ENCODE data around the gene RALGPS1.

The RALGPS1 gene

DNA sequence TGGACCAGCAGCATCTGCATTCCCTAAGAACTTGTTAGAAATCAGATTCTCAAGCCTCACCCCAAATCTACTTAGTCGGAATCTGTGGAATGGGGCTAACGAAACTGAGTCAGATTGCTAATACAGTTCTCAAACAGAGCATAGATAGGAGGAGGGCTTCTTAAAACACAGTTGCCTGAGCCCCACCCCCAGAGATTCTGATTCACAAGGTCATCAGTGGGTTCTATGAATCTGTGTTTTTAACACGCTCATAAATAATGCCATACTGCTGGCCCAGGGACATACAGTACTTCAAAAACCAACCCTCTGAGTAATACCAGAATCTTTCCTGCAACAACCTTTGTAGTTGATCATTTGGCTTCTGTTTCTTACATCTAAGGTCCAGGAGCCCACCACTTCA lies 317.1 kb downstream of the RALGPS1 start:
- DNase-seq: no peak

DNA sequence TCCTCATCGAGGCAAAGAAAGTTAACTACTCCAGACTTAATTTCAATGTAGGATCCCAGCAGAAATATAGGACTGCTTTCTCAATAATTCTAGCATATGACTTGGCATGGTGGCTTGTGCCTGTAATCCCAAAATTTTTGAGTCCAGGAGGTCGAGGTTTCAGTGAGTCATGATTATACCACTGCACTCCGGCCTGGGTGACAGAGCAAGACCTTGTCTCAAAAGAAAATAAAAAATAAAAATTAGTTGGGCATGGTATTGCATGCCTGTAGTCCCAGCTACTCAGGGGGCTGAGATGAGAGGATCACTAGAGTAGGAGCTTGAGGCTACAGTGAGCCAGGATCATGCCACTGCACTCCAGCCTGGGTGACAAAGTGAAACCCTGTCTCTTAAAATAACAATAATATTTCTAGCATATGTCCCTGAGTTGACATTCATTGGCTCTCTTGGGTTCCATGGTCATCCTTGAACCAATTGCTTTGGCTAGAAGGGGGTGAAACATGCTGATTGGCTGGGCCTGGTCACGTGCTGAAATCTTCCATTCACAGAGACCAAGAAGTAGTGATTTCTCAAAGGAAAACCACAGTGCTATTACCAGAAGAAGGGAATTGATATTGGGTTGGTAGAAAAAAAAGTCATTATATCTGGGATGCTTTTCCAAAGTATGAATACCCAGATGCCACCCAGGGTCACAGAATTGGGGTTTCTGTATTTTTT lies 318.4 kb downstream of the RALGPS1 start:
- DNase-seq: no peak

DNA sequence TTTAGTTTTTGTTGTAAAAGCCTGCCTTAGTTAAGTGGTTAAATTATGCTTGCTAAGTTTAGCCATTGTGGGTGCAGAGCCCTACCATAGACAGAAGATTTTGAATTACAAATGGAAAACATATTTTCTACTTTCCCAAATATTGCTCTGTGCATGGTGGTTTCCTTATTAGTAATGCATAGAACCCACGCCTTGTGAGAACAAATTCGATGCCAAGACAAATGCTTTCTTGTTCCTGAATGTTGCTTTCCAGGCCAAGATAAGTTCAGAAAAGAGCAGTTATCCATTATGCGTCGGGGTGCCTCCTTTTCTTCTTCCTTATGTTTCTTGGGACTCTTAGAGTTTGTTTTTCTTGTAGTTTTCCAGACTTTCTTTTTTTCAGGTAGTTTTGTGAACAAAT lies 319.0 kb downstream of the RALGPS1 start:
- DNase-seq: no peak

DNA sequence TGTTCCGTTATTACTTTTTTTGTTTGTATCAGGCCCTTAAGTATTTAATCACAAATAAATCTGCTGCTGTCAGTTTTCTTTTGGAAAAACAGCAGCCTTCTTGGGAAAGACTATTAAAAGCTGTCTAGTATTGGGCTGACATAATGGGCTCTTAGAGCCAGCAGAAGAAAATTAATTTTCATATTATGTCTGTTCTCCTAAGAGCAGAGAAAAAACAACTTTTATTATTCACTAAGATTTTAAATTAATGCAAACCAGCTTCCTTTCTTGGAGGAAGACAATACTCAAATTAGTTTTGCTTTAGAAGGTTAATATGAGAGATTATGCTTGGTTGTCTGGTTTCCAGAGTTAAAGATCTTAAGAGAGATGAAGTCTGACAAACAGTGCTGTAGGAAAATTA lies 319.4 kb downstream of the RALGPS1 start:
- no peak for DNase-seq

DNA sequence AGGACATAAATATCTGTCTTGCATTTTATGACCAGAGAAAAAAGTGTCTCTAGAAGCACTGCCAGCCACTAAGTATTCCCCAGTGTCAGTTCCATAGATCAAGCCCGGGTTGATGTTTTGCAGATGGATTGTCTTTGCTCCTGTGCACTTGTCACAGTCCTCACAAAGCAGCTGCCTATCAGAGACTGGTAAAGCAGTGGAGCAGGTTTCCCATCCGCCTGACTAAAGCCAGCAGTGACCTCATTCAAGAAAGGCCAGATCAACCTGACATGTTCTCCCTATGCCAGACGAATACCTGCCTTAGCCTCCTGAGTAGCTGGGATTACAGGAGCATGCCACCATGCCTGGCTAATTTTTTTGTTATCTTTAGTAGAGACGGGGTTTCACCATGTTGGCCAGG lies 323.2 kb downstream of the RALGPS1 start:
- DNase-seq: no peak

DNA sequence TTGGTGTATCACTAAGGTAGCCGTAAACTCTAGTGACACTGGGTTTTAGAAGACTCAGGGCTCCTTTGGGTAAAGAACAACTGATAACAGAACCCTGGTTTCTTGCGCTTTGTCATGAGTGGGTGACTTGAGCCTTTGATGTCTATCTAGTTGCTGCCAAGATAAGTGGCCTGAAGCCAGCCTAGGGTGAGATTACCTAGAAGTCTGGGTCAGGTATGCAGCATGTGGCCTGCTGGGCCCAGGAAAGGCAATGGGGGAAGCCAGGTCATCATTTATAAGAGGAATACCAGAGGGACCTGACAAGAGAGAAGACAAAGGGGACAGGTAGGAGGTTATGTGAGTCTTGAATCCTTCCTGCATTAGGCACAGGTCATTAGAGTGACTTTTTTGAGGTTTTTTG lies 326.8 kb downstream of the RALGPS1 start:
- DNase-seq: no peak

DNA sequence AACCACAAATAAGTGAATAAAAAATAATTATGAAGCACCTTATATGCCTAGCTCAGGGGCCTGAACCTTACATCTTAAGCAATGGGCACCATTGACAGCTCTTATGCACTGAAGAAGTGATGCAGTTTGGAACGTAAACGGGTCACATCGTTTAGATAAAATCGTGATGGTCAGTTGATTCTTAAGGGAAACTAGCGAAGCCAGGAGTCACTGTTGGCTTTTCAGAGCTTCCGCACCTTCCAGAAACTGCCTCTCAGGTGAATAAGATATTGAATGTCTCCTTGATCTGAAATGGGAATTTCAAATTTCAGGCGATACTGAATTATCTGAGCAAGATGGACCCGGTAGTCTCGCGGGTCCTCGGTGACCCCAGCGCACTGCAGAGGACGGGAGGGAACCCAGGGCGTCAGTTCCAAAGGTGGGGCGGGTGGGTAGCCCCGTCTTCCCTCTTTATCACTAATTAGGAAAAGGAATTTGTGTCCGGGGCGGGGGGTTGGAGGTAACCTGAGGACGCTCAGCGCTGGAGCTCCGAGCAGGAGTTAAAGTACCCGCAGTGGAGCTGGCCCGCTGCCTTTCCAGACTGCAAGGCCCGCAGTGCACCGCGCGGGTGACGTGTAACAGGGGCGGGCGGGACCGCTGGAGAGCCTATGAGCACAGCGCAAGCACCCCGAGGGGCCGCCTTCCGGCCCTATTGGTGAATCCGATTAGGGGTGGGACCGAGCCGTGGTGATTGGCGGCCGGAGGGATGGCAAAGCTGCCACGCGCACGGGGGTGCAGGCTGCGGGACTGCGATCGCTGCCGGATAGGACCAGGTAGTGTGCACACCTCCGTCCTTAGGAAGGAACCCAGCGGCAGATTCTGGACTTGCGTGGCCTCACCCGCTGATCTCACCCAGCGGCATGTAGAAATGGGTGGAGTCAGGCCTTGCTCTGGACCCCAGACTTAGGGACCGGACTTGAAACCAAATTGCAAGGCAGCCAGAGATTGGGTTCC lies 330.3 kb downstream of the RALGPS1 start:
- DNase-seq: peak; percentile 94

DNA sequence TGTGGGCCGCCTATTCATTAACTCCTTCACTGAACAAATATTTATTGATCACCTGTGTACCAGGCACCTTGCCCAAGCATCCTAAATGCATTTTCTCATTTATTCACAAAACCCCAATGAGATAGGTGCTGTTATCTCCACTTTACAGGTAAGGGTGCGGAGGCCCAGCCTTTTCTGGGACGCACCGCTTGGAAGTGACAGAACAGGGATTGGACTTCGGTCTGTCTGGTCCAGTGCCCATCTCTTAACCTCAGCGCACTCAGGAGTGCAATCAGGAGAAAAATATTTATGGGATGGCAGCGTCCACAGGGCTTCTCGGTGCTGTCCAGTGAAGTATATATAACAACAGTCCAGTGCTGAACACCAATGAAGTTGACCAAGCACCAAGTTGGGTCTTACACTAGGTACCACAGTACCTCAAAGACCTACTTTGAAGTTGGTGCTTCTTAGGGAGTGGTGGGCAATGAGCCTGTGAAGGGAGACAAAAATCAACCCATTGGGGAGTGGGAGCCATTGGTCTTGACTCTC lies 331.1 kb downstream of the RALGPS1 start:
- no peak for DNase-seq

DNA sequence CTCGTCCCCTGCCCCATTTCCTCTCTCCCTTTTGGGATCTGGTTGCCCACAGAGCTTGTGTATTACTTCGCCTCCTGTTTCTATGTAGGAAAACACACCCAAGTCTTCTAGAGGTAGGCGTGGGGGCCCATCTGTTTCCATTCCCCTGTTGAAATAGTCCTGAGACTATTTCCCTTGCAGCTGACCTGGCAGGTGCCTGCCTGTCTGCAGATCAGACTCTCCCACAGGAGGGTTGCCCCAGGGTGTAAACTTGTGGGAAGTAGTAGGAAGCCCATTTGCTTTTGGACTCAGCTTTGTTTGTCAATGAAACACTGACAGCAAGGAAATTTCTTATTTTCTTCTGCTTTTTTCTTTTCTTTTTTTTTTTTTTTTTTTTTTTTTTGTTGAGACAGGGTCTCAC lies 333.7 kb downstream of the RALGPS1 start:
- no peak for DNase-seq

DNA sequence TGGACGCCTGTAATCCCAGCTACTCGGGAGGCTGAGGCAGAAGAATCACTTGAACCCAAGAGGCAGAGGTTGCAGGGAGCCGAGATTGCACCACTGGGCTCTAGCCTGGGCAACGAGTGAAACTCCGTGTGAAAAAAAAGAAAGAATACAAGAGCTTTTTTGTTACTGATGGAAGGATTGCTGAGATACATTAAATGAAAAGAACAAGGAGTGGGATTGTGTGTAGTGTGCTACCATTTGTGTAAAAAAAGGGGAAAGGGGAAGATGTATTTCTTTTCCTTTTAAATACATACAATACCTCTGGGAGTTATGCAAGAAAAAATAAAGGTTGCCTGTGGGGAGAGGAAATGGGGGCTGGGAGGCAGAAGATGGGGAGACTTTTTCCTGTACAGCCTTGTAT lies 335.3 kb downstream of the RALGPS1 start:
- no peak for DNase-seq

DNA sequence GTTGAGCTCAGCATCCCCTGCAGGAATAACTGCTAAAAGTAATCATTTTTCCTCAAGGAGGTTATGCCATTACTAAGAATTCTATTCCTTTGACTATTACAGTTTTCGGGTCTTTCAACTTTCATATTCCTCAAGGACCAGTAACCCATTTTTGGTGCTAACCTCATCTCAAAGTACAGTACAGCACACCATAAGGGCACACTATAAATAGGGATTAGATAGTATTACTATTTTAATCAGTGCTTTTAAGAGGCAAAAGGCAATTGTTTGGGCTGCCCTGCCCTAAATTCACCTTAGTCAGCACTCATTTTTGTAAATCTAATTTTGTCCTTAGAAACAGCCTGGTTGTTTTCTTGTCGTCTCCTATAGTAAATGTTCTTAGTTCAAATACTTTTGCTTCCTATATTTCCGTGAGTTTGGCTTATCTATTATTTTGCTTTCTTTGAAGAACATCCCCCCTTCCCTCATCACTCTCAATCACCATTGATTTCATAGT lies 336.4 kb downstream of the RALGPS1 start:
- DNase-seq: no peak

DNA sequence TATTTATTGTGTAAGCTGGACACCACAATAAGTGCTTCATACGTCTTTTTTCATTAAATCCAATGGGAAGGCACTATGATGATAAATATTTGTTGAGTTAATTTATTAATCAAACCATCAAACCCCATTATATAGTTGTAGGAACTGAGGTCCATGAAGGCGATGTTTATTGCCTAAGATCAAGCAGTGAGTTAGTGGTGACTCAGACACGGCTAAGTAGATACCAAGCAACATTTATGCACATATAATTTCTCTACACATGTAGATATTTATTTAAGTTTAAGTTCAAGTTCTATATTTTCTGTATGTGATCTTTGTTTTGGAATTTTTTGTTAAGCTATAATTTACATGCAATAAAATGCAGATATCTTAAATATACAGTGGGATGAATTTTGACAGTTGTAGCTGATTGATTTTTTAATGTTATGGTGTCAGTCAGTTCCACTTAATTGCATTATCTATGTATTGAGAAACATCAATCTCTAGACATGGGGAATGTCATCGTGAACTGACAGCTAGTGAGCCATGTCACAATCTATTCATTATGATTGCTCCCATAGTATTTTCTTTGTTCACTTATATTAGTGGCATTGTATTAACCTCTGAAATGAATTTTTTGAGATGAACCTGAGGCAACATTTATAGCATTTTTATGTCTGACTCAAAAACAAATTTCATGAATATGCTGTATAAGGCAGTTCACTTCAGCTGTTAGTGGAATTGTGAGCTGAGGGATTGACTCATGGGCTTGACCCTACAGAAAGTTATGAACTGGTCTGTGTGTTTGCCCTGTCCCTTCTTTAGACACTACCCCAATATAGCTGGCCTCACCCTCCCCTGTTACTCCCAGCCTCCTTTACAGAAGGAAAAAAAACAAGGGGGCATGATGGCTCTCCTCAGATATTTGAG lies 338.1 kb downstream of the RALGPS1 start:
- no peak for DNase-seq

DNA sequence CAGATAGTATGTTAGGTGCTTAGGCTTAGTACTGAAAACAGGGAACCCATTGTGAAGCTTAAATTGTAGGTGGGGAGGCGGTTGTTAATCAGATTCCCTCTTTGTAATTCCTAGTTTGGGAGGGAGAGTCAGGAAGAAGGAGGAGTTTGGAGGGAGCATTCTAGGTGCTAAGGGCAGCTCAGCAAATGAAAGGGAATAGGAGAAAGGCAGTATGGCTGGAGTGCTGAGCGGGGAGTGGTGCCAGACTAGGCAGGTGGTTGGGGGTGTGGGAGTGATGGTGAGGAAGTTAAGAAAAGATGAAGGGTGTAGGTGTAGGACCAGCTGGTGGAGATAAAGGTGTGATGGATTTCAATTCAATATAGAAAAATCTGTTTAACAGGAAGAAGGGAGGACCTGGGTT lies 338.9 kb downstream of the RALGPS1 start:
- DNase-seq: no peak

DNA sequence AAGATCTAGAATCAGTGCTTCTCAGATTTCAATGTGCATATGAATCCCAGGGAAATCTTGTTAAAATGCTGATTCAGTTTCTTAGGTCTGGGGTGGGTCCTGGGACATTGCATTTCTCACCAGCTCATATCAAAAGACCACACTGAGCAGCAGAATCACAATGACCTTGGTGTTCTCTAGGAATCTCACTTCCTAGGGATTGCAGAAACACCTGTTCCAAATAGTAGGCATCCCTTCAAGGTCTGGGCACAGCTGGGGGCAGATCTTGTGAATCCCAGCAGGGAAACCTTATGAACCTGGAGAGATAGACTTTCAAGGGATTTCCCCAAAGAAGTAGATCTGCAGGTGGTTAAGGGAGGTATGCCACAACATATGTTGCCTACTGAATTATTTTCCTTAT lies 341.1 kb downstream of the RALGPS1 start:
- DNase-seq: no peak

DNA sequence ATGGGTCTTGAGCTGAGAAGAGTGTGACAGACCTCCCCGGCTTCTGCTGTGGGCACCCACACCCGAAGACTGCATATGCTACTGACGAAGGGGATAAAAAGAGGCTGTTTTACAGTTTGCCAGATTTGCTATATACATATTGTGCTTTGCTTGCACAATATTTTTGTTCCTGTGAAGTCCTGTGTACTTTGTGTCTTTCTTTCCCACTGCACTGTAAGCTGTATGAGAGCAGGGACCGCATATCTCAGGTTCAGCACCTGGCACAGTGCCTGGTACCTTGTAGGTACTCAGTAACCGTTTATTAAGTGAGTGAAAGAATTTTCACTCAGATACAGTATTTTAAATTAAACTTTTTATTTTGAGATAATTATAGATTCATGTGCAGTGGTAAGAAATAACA lies 341.7 kb downstream of the RALGPS1 start:
- no peak for DNase-seq

DNA sequence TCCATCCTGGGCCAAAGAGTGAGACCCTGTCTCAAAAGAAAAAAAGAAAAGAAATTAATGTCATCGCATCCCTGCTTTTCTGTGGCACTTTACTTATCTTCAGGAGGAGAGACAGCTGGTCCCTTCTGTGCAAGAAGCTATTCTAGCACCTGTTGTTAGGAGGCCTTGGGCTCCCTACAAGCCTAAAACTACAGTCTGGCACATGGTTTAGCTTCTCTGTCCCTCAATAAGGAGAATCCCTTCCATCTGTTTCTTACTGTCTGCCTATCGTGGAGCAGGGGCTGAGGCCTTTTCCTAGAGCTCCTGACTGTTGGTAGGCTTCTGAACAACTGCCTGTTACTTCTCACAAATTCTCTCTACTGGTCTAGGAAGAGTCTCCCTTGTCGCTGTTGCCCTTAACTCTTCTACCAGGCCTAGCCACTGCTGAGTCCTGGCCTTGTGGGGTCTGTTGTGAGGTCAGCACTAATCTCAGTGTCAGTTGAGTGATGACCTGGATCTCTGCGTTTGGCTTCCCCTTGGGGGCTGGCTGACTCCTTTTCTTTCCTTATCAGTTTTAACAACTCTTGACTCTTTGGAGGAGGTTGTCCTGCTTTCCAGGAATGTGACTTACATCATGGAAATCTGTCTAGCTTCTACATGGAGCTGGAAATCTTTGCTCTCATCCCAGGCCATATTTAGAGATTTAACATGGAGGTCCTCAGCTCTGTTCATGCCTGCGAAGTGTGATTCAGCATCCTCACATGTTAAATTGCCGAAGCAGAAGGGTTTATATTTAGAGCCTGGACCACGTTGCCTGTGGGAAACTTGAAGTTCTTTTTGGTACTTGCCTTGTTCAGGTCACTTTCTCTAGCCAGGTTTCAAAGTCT lies 344.3 kb downstream of the RALGPS1 start:
- DNase-seq: no peak

DNA sequence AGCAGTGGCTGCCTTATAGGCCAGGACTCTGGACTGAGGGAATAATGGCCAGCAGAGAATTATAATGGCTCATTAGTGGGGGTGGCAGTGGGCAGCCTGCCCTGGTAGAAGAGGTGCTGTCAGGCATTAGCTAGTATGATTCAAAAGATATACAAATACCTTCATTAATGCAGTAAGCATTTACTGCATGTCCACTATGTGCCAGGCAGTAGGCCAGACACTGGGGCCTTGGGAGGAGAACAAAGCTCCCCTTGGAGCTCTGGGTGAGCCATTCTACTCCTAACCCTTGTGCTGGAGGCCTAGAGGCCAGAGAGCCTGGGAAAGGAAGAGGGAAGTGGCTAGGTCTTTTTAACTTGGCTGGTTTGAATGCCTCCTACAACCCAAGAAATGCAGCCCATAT lies 348.0 kb downstream of the RALGPS1 start:
- DNase-seq: no peak

DNA sequence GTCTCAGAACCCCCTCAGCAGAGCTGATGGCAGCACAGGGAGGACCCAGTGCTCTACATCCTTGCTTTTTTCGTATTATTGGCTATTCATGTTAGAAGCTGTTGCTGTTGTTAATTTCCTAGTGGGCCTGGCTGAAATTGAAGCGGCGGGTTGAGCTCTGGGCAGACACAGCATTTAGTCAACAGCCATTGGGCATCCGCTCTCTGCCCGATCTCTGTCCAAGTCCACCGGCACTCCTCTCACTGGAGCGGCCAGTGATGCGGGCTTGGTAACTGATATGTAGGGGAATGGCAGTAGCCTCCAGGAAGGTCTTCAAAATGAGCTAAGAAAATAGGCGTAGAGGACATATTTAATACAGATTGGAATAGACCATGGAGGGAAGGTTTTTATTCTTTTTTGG lies 348.7 kb downstream of the RALGPS1 start:
- DNase-seq: no peak

DNA sequence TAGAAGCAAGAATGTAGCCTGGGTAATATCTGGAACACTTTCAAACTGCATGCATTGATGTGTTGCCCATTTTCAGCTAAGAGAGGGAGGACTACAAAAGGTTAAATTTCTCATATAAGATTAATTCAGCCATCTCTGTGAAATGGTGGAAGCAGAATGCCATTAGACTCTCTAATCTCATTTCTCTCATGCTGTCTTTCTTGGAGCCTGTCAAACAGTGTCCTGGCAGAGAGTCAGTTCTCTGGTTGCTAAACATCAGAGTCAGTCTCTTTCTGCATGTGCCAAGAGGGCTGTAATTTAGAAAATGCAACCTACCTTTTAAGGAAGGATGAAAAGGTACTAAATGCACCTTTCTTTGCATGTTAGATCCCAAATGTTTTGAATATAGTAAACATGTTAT lies 349.1 kb downstream of the RALGPS1 start:
- DNase-seq: no peak

DNA sequence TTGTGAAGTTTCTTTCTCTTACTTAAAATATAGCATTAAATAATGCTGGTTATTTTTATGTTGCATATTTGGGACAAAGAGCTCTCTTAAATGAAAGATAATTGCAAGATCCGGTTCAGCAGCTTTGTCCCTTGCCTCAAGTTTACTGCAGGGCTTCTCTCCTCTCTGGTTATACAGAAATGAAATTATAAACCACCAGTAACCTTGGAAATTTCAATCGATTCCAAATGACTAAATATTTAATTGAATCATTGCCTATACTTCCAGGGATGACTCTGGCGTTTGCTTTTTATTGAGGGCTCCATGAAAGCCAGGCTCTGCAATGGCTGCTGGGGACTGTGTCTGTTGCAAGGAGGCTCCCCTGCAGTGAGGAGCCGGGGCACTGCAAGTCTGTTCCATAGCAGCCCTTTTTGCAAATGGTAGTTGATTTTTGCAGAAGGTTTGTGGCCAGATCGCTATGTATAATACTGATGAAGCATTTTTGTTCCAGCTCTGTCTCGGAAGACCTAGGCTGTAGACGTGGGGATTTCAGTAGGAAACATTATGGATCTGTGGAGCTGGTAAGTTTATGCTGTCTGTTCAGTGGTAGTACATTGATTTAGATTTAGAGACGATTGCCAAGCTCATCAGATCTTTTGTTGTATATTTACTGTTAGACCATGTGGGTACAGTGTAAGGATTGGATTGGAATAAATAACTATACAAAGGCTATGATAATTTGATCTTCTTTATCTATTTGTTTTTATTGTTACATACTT lies 350.1 kb downstream of the RALGPS1 start, which contains the start of gene GARNL3:
Gene GARNL3, plus strand, starts transcription at position 313 of the 758 bp plus-strand sequence. Its CDS starts 104 bp downstream, at position 417.
- DNase-seq: no peak

Data from fibroblast of upper back skin (primary cell).